SK-N-SH (cell line): ENCODE data around the gene CCDC187. TPM values are rescaled to one million over a fixed set of nuclear protein-coding genes. Genes with fewer than 3 reads are reported as not detected.

Experiments
- CTCF ChIA-PET: fragments of 300-600, 350-600 bp; formaldehyde crosslinking; extraction: SDS; loops from one replicate; lab custom pipeline; 2021; lab: Yijun Ruan, JAX
- POLR2A ChIA-PET: fragments of 350-600 bp; sonication (Branson Sonifier 250); formaldehyde crosslinking; extraction: SDS; loops from one replicate; lab custom pipeline; 2020; ENCODE audit warnings: antibody characterized with exemption, inconsistent platforms; lab: Yijun Ruan, JAX
- DNase-seq: peaks from one replicate; pipeline ENCODE4 v3.0.0; 2012
- H2AFZ ChIP-seq: fragments of 200-600 bp; sonication (generic); 2 replicates; pipeline ENCODE4 v1.8.1; 2016; ENCODE audit warnings: antibody characterized with exemption, mild to moderate bottlenecking, low read depth
- H3F3A ChIP-seq: fragments of 200-600 bp; sonication (generic); replicated peaks from 2 replicates; pipeline ENCODE3; 2016; ENCODE audit warnings: antibody characterized with exemption, mild to moderate bottlenecking; ENCODE audit not compliant: insufficient read depth
- H3K27ac ChIP-seq, 2 experiments: fragments of 200-500 bp in 1 of 2; fragments of 200-600 bp in 1 of 2; sonication (Bioruptor generic) in 1 of 2; sonication (generic), shearing (Covaris generic) in 1 of 2; 2 replicates each; pipeline versions ENCODE4 v1.5.1 to v1.6.1; 2014 to 2016; ENCODE audit warnings: low read depth in 2 of 2, inconsistent platforms in 1 of 2, low read length in 1 of 2, mild to moderate bottlenecking in 1 of 2, mixed read lengths in 1 of 2
- H3K27me3 ChIP-seq: fragments of 200-600 bp; sonication (generic), shearing (Covaris generic); 2 replicates; pipeline ENCODE4 v1.6.1; 2016; ENCODE audit warnings: mixed run types; ENCODE audit not compliant: insufficient read depth
- H3K36me3 ChIP-seq, 2 experiments: fragments of 200-500 bp in 1 of 2; fragments of 200-600 bp in 1 of 2; sonication (Bioruptor generic) in 1 of 2; sonication (generic) in 1 of 2; replicated peaks in 1 of 2; 2 replicates each; pipeline versions ENCODE3 to v1.5.1; 2014 to 2016; ENCODE audit warnings: low read length in 1 of 2, mild to moderate bottlenecking in 1 of 2; ENCODE audit not compliant: insufficient read depth in 2 of 2, control insufficient read depth in 1 of 2
- H3K4me1 ChIP-seq, 2 experiments: fragments of 200-500 bp in 1 of 2; fragments of 200-600 bp in 1 of 2; sonication (Bioruptor generic) in 1 of 2; sonication (generic), shearing (Covaris generic) in 1 of 2; 2 replicates each; pipeline versions ENCODE4 v1.5.1 to v1.6.1; 2014 to 2016; ENCODE audit warnings: low read depth in 1 of 2, low read length in 1 of 2, mixed run types in 1 of 2; ENCODE audit not compliant: insufficient read depth in 2 of 2, control insufficient read depth in 1 of 2
- H3K4me2 ChIP-seq: fragments of 200-600 bp; sonication (generic), shearing (Covaris generic); 2 replicates; pipeline ENCODE4 v1.6.1; 2017; ENCODE audit warnings: mixed run types
- H3K4me3 ChIP-seq, 2 experiments: fragments of 200-500 bp in 1 of 2; fragments of 200-600 bp in 1 of 2; sonication (Bioruptor generic) in 1 of 2; sonication (generic), shearing (Covaris generic) in 1 of 2; 2 replicates each; pipeline versions ENCODE4 v1.5.1 to v1.8.1; 2014 to 2016; ENCODE audit warnings: low read depth in 2 of 2, inconsistent platforms in 1 of 2, low read length in 1 of 2, mild to moderate bottlenecking in 1 of 2, mixed read lengths in 1 of 2, moderate library complexity in 1 of 2
- H3K79me2 ChIP-seq: fragments of 200-600 bp; sonication (generic); 2 replicates; pipeline ENCODE4 v1.8.1; 2017; ENCODE audit warnings: mild to moderate bottlenecking; ENCODE audit not compliant: insufficient read depth
- H3K9ac ChIP-seq: fragments of 200-600 bp; sonication (generic); 2 replicates; pipeline ENCODE4 v1.6.1; 2017; ENCODE audit warnings: mixed run types
- H3K9me2 ChIP-seq: fragments of 200-600 bp; sonication (generic); 2 replicates; pipeline ENCODE4 v1.6.1; 2017; ENCODE audit warnings: mixed run types
- H3K9me3 ChIP-seq: fragments of 200-600 bp; sonication (generic); 2 replicates; pipeline ENCODE4 v1.6.1; 2017; ENCODE audit warnings: mixed run types, mild to moderate bottlenecking, moderate library complexity
- H4K20me1 ChIP-seq: fragments of 200-600 bp; sonication (generic); 2 replicates; pipeline ENCODE4 v1.6.1; 2017; ENCODE audit warnings: mild to moderate bottlenecking, mixed run types; ENCODE audit not compliant: insufficient read depth
- EP300 ChIP-seq, 2 experiments: IDR thresholded peaks; 2 replicates each; pipeline versions ENCODE4 v1.4.0 to v1.6.1; 2012; ENCODE audit warnings: borderline replicate concordance in 1 of 2, low read depth in 1 of 2, low read length in 1 of 2
- FOXJ3 ChIP-seq: sonication (generic); formaldehyde crosslinking; IDR thresholded peaks from 2 replicates; pipeline ENCODE4 v1.5.1; 2020; ENCODE audit warnings: mild to moderate bottlenecking, missing genetic modification reagents
- GABPA ChIP-seq: IDR thresholded peaks from 2 replicates; pipeline ENCODE4 v1.4.0; 2012; ENCODE audit warnings: low read depth, mild to moderate bottlenecking
- MEF2A ChIP-seq: IDR thresholded peaks from 2 replicates; pipeline ENCODE4 v1.4.0; 2012; ENCODE audit warnings: low read depth, borderline replicate concordance
- NFIC ChIP-seq: IDR thresholded peaks from 2 replicates; pipeline ENCODE4 v1.4.0; 2012; ENCODE audit warnings: borderline replicate concordance
- POLR2AphosphoS5 ChIP-seq: IDR thresholded peaks from 2 replicates; pipeline ENCODE4 v1.6.1; 2012; ENCODE audit warnings: low read depth, low read length
- RFX5 ChIP-seq: IDR thresholded peaks from 2 replicates; pipeline ENCODE4 v1.6.1; 2012; ENCODE audit warnings: mild to moderate bottlenecking, improper control_type of control experiment, low read length
- RXRA ChIP-seq: IDR thresholded peaks from 2 replicates; pipeline ENCODE4 v1.4.0; 2012; ENCODE audit warnings: low read depth, mild to moderate bottlenecking, borderline replicate concordance
- YY1 ChIP-seq: IDR thresholded peaks from 2 replicates; pipeline ENCODE4 v1.4.0; 2012; ENCODE audit warnings: low read depth, mild to moderate bottlenecking
- WGBS: methylation state at CpG from one replicate; pipeline ENCODE4 v1.1.6; 2017; ENCODE audit warnings: low lambda C conversion rate; 5-methylcytosine and 5-hydroxymethylcytosine counted together
- polyA plus RNA-seq, 3 experiments: library from polyadenylated mRNA; depleted of rRNA; stranded (reverse); fragments of >200 nt; gene quantifications; 2 replicates each; pipeline ENCODE4 v1.2.3, GENCODE V29; 2012
- TF ChIP-seq, protein P1 (sequence below): fragments of 150-350 bp; IDR thresholded peaks from 2 replicates; pipeline ENCODE4 v1.6.1; 2016; ENCODE audit warnings: mild to moderate bottlenecking, low read depth, low read length
- TF ChIP-seq, protein P2 (sequence below): IDR thresholded peaks from 2 replicates; pipeline ENCODE4; 2012
- TF ChIP-seq, protein P3 (sequence below): IDR thresholded peaks from 2 replicates; pipeline ENCODE4 v1.4.0; 2012; ENCODE audit warnings: low read depth, borderline replicate concordance

CCDC187 gene
- polyA plus RNA-seq, 1 of the 3 experiments (the other 2 are of a cell fraction): not detected

DNA sequence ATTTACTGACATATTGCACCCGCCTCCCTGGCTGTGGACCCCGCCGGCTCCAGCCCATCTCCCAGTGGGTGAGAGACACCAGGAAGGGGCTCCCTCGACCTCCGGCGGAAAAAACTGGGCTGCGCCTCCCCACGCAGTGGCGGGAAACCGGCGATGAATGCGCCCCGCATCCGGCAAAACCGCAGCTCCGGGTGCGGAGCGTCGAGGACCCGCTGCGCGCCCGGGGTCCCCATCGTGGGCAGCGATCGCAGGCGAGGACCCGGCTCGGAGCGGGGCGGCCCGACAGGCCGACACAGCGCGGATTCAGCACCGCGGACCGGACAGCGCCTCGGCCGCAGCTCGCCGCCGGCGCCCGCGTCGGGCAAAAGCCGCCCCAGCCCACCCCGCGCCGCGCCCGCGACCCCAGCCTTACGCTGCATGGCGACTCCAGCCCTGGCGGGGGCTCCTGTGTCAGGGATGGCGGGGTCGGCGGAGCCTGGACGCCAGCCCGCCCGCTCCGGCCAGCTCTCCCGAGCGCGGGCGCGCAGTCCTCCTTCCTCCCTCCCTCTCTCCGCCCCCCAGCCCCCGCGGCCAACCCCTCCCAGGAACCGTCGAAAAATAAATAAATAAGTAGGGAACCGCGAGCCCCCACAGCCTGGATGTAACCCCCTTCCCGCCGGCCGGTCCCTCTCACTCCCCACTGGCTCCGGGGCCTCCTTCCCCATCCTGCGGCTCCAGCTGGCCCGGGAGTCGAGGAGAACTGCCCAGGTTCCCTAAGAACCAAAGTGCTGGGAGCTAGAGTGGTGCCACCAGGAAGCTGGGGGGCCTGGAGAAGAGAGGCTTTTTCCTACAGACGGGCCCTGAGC lies 102.1 kb downstream of the CCDC187 start (continued):
- TF ChIP-seq, protein P1, sequence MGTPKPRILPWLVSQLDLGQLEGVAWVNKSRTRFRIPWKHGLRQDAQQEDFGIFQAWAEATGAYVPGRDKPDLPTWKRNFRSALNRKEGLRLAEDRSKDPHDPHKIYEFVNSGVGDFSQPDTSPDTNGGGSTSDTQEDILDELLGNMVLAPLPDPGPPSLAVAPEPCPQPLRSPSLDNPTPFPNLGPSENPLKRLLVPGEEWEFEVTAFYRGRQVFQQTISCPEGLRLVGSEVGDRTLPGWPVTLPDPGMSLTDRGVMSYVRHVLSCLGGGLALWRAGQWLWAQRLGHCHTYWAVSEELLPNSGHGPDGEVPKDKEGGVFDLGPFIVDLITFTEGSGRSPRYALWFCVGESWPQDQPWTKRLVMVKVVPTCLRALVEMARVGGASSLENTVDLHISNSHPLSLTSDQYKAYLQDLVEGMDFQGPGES: no peak
- TF ChIP-seq YY1: no peak
- TF ChIP-seq, all 33 proteins: peak for 2

DNA sequence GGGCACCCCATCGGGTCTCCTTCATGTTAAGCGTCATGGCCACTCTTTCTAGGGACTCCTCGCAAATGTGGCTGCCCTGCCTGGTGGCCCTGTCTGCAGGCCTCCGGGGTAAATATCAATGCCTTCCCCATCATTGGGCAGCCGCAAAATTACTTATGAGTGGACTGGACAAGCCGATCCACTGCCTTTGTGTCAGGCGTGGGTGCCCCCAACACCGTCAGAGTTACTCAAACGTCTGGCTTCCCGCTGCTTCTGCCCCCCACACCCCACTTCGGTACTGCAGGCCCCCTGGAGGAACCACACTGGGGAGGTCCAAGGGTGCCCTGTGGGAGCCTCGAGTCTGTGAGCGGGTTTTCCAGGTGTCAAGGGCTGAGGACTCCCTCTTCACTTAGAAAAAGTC lies 102.7 kb downstream of the CCDC187 start:
- TF ChIP-seq NFIC: no peak
- TF ChIP-seq FOXJ3: no peak
- TF ChIP-seq RXRA: no peak
- TF ChIP-seq POLR2AphosphoS5: no peak
- no peak for TF ChIP-seq MEF2A
- TF ChIP-seq, protein P2, sequence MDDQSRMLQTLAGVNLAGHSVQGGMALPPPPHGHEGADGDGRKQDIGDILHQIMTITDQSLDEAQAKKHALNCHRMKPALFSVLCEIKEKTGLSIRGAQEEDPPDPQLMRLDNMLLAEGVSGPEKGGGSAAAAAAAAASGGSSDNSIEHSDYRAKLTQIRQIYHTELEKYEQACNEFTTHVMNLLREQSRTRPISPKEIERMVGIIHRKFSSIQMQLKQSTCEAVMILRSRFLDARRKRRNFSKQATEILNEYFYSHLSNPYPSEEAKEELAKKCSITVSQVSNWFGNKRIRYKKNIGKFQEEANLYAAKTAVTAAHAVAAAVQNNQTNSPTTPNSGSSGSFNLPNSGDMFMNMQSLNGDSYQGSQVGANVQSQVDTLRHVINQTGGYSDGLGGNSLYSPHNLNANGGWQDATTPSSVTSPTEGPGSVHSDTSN: no peak
- TF ChIP-seq, protein P3, sequence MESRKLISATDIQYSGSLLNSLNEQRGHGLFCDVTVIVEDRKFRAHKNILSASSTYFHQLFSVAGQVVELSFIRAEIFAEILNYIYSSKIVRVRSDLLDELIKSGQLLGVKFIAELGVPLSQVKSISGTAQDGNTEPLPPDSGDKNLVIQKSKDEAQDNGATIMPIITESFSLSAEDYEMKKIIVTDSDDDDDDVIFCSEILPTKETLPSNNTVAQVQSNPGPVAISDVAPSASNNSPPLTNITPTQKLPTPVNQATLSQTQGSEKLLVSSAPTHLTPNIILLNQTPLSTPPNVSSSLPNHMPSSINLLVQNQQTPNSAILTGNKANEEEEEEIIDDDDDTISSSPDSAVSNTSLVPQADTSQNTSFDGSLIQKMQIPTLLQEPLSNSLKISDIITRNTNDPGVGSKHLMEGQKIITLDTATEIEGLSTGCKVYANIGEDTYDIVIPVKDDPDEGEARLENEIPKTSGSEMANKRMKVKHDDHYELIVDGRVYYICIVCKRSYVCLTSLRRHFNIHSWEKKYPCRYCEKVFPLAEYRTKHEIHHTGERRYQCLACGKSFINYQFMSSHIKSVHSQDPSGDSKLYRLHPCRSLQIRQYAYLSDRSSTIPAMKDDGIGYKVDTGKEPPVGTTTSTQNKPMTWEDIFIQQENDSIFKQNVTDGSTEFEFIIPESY: no peak
- TF ChIP-seq GABPA: no peak
- no peak for TF ChIP-seq EP300 (IDR thresholded peaks at IDR 0.05; ENCODE audit: borderline replicate concordance in 1 of 2, low read depth in 1 of 2, low read length in 1 of 2)
- no peak for TF ChIP-seq RFX5
- TF ChIP-seq, all 33 proteins: peak for 0
- Histone ChIP-seq H3K4me1 (no peaks in the 10 kb centered on the region; a peak in 1 of 4 replicates), H3K79me2 (no peaks in the 10 kb centered on the region), H3K36me3 (no peaks in the 10 kb centered on the region), H3F3A (no peaks in the 10 kb centered on the region), H3K4me2 (no peak overlapping the region), H3K9ac (no peak overlapping the region), H4K20me1 (peaks cover 38% of the 10 kb centered on the region), H3K9me2 (no peaks in the 10 kb centered on the region), H3K4me3 (no peak overlapping the region), H2AFZ (no peak overlapping the region), H3K27ac (no peak overlapping the region), H3K9me3 (no peaks in the 10 kb centered on the region), H3K27me3 (peaks cover 73% of the 10 kb centered on the region)
- CTCF ChIA-PET: interaction anchor here (1.9 kb wide), 2 partner anchors 31 to 83 kb away, joined by 5 to 10 read pairs; no protein-coding TSS in a partner anchor
- WGBS: 2% methylated on average over 7 of the region's 13 CpGs
- DNase-seq: no peak
- POLR2A ChIA-PET: no interaction called here
